SH-SY5Y (cell line): Measurements from ENCODE around the gene DDX46.

Source experiments
- GATA2 ChIP-seq: IDR thresholded peaks from 2 replicates; pipeline ENCODE4 v1.6.1; 2011; ENCODE audit warnings: mild to moderate bottlenecking, low read depth, low read length
- GATA3 ChIP-seq: IDR thresholded peaks from 2 replicates; pipeline ENCODE4 v1.6.1; 2011; ENCODE audit warnings: low read depth, mild to moderate bottlenecking, low read length, moderate library complexity

DNA sequence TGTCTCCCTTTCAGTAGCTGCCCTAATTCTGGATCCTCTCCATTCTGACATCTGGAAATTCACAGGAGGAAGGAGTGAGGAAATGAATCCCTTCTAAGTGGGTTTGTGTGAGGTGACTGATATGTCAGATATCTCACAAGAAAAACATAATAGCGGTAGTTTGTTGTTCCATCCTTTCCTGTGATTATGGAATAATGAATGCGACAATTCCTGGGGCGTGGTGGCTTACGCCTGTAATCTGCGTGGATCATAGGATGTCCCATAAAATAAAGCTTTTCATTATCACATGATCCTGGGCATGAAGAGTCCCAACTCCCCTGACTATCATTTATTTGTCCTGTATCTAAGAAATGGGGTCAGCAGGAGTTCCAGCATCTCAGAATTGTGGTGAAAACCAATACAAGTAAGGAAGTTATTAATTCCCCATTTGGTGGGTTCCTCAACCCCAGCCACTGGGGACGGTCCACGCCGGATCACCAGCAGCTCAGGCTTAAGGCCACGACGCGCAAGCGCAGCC lies 86.8 kb downstream of the DDX46 start:
- TF ChIP-seq GATA2 (no peak), GATA3 (no peak)
